Measurements from ENCODE around the gene DUOXA1. TPM values are rescaled to one million over a fixed set of nuclear protein-coding genes. Genes with fewer than 3 reads are reported as not detected.

Gene DUOXA1
- total and polyA plus RNA-seq, 9 donors: 0.30 to 4.1 (median 0.77) TPM

DNA sequence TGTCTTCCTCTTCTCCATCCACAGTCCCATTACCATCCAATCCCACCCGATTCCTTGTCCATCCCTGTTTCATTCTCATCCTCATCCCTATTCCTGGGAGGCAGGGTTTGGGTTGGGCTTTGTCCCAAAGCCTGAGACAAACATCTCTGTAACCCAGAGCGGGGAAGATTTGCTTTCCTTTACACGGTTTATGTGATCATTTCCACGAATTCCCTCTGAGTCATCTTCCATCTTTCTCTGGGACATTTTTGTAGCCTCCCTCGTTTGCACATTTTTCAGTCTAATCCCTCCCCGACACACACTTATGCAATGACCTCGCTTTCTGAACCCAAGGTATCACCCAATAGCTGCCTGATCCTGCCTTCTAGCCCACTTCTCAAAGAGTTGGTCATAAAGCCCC lies 38.5 kb downstream of the DUOXA1 start:
- no peak overlapping the region for H3K4me3 ChIP-seq
- H3K36me3 ChIP-seq: no peaks in the 10 kb centered on the region
- DNase-seq: no peak
- H3K4me1 ChIP-seq (ENCODE audit: insufficient read depth): no peaks in the 10 kb centered on the region
- intact Hi-C loops (cut with DNase I): no loop called here
- TF ChIP-seq CTCF (IDR thresholded peaks at IDR 0.05) (no peak), POLR2A (IDR thresholded peaks at IDR 0.05) (no peak), EP300 (IDR thresholded peaks at IDR 0.05) (no peak)
- no peaks in the 10 kb centered on the region for H3K27me3 ChIP-seq
- H3K9me3 ChIP-seq: no peaks in the 10 kb centered on the region
- WGBS, 3 donors: 58 to 63% (median 62%) methylated on average over 7 of the region's 7 CpGs
- H3K27ac ChIP-seq: no peak overlapping the region

DNA sequence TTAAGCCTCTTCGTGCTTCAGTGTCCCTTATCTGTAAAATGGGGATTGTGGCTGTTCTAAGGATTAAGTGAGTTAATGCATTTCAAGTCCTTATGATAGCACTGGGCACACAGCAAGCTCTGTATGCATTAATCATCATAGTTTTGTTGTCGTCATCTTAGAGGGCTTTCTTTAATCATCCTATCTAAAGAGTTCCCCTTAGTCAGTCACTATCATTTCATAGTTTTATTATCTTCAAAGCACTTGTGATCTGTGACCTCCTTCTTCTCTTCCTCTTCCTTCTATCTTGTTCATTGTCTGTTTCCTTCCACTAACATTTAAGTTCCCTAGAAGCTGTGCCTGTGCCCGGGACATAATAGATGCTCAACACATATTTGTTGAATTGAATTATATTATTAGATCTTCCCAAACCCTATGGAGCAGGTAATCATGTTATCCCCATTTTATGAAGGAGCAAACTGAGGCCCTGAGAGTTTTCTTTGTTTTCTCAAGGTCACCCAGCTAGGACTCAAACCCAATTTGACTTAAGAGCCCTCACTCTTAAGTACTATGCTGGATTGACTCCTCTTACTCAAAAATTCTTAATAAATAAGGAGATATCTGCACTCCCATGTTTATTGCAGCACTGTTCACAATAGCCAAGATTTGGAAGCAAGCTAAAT lies 39.8 kb downstream of the DUOXA1 start:
- no peak for TF ChIP-seq EP300 (IDR thresholded peaks at IDR 0.05)
- TF ChIP-seq POLR2A (IDR thresholded peaks at IDR 0.05): no peak
- no peak for TF ChIP-seq CTCF (IDR thresholded peaks at IDR 0.05)
- Histone ChIP-seq H3K36me3 (no peaks in the 10 kb centered on the region), H3K27ac (no peak overlapping the region), H3K4me1 (ENCODE audit: insufficient read depth) (no peaks in the 10 kb centered on the region), H3K27me3 (no peaks in the 10 kb centered on the region), H3K9me3 (no peaks in the 10 kb centered on the region), H3K4me3 (no peak overlapping the region)
- DNase-seq: no peak
- WGBS, 3 donors: 38 to 55% (median 48%) methylated on average over 3 of the region's 3 CpGs
- intact Hi-C loops (cut with DNase I): no loop called here

DNA sequence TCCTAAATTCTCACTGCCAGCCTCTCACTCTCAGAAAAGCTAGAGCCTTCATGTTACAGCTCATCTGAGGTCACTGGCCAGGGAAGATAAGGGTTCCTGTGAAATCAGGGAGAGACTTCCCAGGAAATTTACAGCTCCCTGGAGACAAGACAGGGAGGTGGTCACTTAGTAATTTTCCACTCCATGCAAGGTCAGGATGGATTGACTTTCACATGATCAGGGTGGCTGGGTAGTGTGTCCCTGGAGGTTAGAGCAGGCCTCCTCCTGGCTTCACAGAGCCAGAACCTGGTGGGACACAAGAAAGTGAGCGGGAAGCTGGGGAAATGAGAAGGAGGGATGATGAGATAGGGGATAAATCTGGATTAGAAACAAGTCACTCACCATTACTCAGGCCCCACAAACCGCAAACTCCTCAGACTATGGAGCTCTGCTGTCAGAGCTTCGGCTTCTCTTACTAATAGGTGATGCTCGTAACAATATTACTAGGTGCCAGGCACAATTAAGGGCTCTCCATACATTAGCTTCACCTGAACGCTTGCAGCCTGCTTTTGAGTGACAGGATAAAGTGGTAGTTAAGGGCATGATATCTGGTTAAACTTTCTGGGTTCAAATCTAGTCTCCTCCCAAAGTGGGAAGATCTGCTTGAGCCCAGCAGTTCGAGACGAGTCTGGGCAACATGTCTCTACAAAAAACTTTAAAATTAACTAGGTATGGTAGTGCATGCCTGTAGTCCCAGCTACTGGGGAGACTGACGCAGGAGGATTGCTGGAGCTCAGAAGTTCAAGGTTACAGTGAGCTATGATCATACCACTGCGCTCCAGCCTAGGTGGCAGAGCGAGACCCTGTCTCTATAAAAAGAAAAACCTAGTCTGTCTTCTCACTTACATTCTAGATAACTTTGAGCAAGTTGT lies 40.6 kb downstream of the DUOXA1 start:
- Histone ChIP-seq H3K9me3 (no peaks in the 10 kb centered on the region), H3K27me3 (no peaks in the 10 kb centered on the region), H3K36me3 (no peaks in the 10 kb centered on the region), H3K4me1 (ENCODE audit: insufficient read depth) (no peaks in the 10 kb centered on the region), H3K4me3 (no peak overlapping the region), H3K27ac (no peak overlapping the region)
- TF ChIP-seq EP300 (IDR thresholded peaks at IDR 0.05) (no peak), CTCF (IDR thresholded peaks at IDR 0.05) (no peak), POLR2A (IDR thresholded peaks at IDR 0.05) (no peak)
- no peak for DNase-seq
- WGBS, 3 donors: 56 to 69% (median 57%) methylated on average over 10 of the region's 10 CpGs
- intact Hi-C loops (cut with DNase I): no loop called here

DNA sequence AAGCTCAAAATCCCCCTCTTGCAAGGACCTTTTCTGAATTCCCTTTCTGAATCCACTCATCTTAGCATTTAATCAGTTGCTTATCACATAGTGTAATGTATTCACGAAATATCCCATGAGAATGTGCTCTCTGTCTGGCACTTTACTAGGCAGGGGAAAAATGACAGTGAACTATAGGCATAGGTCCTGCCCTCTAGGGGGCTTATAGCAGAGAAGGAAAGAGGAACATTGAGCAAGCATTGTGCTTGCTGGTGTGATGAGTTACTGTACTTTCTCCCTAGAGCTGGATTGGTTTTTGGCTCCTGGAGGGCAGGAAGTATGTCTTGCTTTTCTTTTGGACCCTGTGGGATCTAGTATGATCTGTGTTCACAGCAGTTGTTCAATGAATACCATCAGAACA lies 42.2 kb downstream of the DUOXA1 start:
- TF ChIP-seq POLR2A (IDR thresholded peaks at IDR 0.05): no peak
- no peak for TF ChIP-seq CTCF (IDR thresholded peaks at IDR 0.05)
- no peak for TF ChIP-seq EP300 (IDR thresholded peaks at IDR 0.05)
- no peak overlapping the region for H3K4me3 ChIP-seq
- H3K4me1 ChIP-seq (ENCODE audit: insufficient read depth): no peaks in the 10 kb centered on the region
- WGBS, 3 donors: 55 to 70% (median 59%) methylated on average over 1 of the region's 1 CpG
- no peak for DNase-seq
- no peaks in the 10 kb centered on the region for H3K27me3 ChIP-seq
- no peaks in the 10 kb centered on the region for H3K9me3 ChIP-seq
- intact Hi-C loops (cut with DNase I): no loop called here
- H3K27ac ChIP-seq: no peak overlapping the region
- no peaks in the 10 kb centered on the region for H3K36me3 ChIP-seq

All from ovary (tissue), 9 donors.